Activated CD4-positive, alpha-beta T cell treated with anti-CD3 and anti-CD28 coated beads for 36 hours (primary cell): Measurements from ENCODE around the gene ATP5MG. TPM values are rescaled to one million over a fixed set of nuclear protein-coding genes. Genes with fewer than 3 reads are reported as not detected.
A peak's percentile ranks its signal among the peaks of the same experiment; 100 is the strongest.

Source experiments
- ATAC-seq: fragments of 200-7000 bp; cut with Tn5 transposase; one replicate; pipeline ENCODE4 v1.10.0; 2021; ENCODE audit warnings: mild to moderate bottlenecking, moderate library complexity
- CTCF ChIA-PET: fragments of 350-600 bp; sonication (Branson Sonifier 250); formaldehyde crosslinking; loops from one replicate; lab custom pipeline; 2021; ENCODE audit warnings: antibody characterized with exemption; lab: Charles Lee
- POLR2A ChIA-PET: fragments of 350-600 bp; sonication (Branson Sonifier 250); formaldehyde crosslinking; loops from one replicate; lab custom pipeline; 2021; ENCODE audit warnings: antibody characterized with exemption, inconsistent platforms; lab: Charles Lee
- DNase-seq: peaks from one replicate; pipeline ENCODE4 v3.0.0-alpha.2; 2020
- H3K27ac Mint-ChIP-seq: one replicate; pipeline ENCODE4 v1.8.0; 2021; ENCODE audit warnings: mixed read lengths
- H3K27me3 Mint-ChIP-seq: one replicate; pipeline ENCODE4 v1.8.0; 2021; ENCODE audit warnings: mixed read lengths
- H3K36me3 Mint-ChIP-seq: one replicate; pipeline ENCODE4 v1.8.0; 2021; ENCODE audit warnings: low read depth, mixed read lengths
- H3K4me1 Mint-ChIP-seq: one replicate; pipeline ENCODE4 v1.8.0; 2021; ENCODE audit warnings: mixed read lengths
- H3K4me3 Mint-ChIP-seq: one replicate; pipeline ENCODE4 v1.8.0; 2021; ENCODE audit warnings: mild to moderate bottlenecking, moderate library complexity, mixed read lengths
- H3K9me3 Mint-ChIP-seq: one replicate; pipeline ENCODE4 v1.8.0; 2021; ENCODE audit warnings: low read depth, mixed read lengths
- intact Hi-C, 2 experiments: fragments of 100-400 bp; cut with DNase I in 1 of 2; cut with micrococcal nuclease in 1 of 2; formaldehyde crosslinking; loops; one replicate each; pipeline versions ENCODE4 v1.14.2 to v1.15.1; 2022 to 2024; cut with DNase I, micrococcal nuclease
- total RNA-seq, 2 experiments: library from RNA; stranded (reverse); gene quantifications; one replicate each; pipeline ENCODE4 v1.2.3, GENCODE V29; 2021

Gene ATP5MG
- total RNA-seq, 2 experiments from 2014 or later = 136 to 229 TPM

GRCh38 chr11:118434123-118434552 is 32.7 kb downstream of the ATP5MG start:
- CTCF ChIA-PET = interaction anchor here (1.0 to 1.8 kb wide), 4 partner anchors 10 to 56 kb away, joined by 3 to 13 read pairs (median 6); no protein-coding TSS in a partner anchor
- no peak for DNase-seq

GRCh38 chr11:118434553-118435289 is 33.3 kb downstream of the ATP5MG start:
- Mint-ChIP-seq H3K4me3 (peak overlapping the region; percentile 94), H3K27me3 (no peaks in the 10 kb centered on the region), H3K36me3 (peaks cover 10% of the 10 kb centered on the region), H3K27ac (peak overlapping the region; percentile 91), H3K9me3 (no peaks in the 10 kb centered on the region), H3K4me1 (peaks cover 24% of the 10 kb centered on the region)
- intact Hi-C loops = loop anchor here (1.0 to 5.0 kb wide), 9 partner anchors 14 to 1202 kb away; partner anchors contain the start of genes BCL9L (in 2 of the 2), ATP5MG (in 1 of the 2), DDX6 (in 1 of the 2) and IL10RA (in 1 of the 2)
- ATAC-seq = peak; percentile 16
- ChIA-PET CTCF (interaction anchor here (0.6 to 1.8 kb wide), 11 partner anchors 9 to 236 kb away, joined by 3 to 13 read pairs (median 4); partner anchors contain the start of gene MPZL2), POLR2A (interaction anchor here (0.5 to 2.6 kb wide), 6 partner anchors 26 to 210 kb away, joined by 3 to 8 read pairs (median 4); partner anchors contain the start of genes ATP5MG, JAML and UBE4A)
- DNase-seq = peak; percentile 70

More at GRCh38 chr11:118434123-118434552, 32.7 kb downstream of the ATP5MG start:
- H3K9me3 Mint-ChIP-seq = no peaks in the 10 kb centered on the region
- H3K4me3 Mint-ChIP-seq = peak overlapping the region; percentile 94
- intact Hi-C loops = loop anchor here in 1 of 2 experiments (2.0 kb wide), 2 partner anchors 15 to 33 kb away; partner anchors contain the start of gene ATP5MG
- H3K27ac Mint-ChIP-seq = peak overlapping the region; percentile 91
- H3K36me3 Mint-ChIP-seq = peaks cover 6% of the 10 kb centered on the region
- POLR2A ChIA-PET = interaction anchor here (1.1 to 2.6 kb wide), 2 partner anchors 26 to 36 kb away, joined by 3 to 8 read pairs; no protein-coding TSS in a partner anchor
- ATAC-seq = no peak
- peaks cover 18% of the 10 kb centered on the region for H3K4me1 Mint-ChIP-seq
- H3K27me3 Mint-ChIP-seq = no peaks in the 10 kb centered on the region

- peaks cover 30% of the 10 kb centered on the region for H3K4me1 Mint-ChIP-seq
- H3K27ac Mint-ChIP-seq = peak overlapping the region; percentile 91
- DNase-seq = peak; percentile 79
- H3K9me3 Mint-ChIP-seq = no peaks in the 10 kb centered on the region
- POLR2A ChIA-PET = interaction anchor here (0.5 to 2.6 kb wide), 12 partner anchors 9 to 621 kb away, joined by 3 to 8 read pairs (median 4); partner anchors contain the start of genes ATP5MG, JAML and UBE4A
- peak; percentile 24 for ATAC-seq
- peaks cover 14% of the 10 kb centered on the region for H3K36me3 Mint-ChIP-seq
- no peaks in the 10 kb centered on the region for H3K27me3 Mint-ChIP-seq
- CTCF ChIA-PET = interaction anchor here (0.6 to 1.8 kb wide), 15 partner anchors 8 to 237 kb away, joined by 3 to 13 read pairs (median 3); partner anchors contain the start of gene MPZL2
- intact Hi-C loops = loop anchor here (1.0 to 5.0 kb wide), 9 partner anchors 13 to 1203 kb away; partner anchors contain the start of genes BCL9L (in 2 of the 2), ATP5MG (in 1 of the 2), DDX6 (in 1 of the 2) and IL10RA (in 1 of the 2)
- H3K4me3 Mint-ChIP-seq = peak overlapping the region; percentile 94
Measured at GRCh38 chr11:118435290-118435892, 34.0 kb downstream of the ATP5MG start.

- ChIA-PET CTCF (interaction anchor here (0.6 to 1.7 kb wide), 8 partner anchors 8 to 174 kb away, joined by 3 to 13 read pairs (median 3); no protein-coding TSS in a partner anchor), POLR2A (interaction anchor here (0.5 to 2.6 kb wide), 13 partner anchors 8 to 1442 kb away, joined by 3 to 8 read pairs (median 4); partner anchors contain the start of genes ATP5MG, JAML and UBE4A)
- H3K27me3 Mint-ChIP-seq = no peaks in the 10 kb centered on the region
- H3K27ac Mint-ChIP-seq = peak within 1 kb of the TSS; percentile 94
- H3K4me1 Mint-ChIP-seq = peaks cover 37% of the 10 kb centered on the region
- ATAC-seq (peak; percentile 41), DNase-seq (peak; percentile 96)
- H3K9me3 Mint-ChIP-seq = no peaks in the 10 kb centered on the region
- H3K36me3 Mint-ChIP-seq = peaks cover 19% of the 10 kb centered on the region
- peak within 1 kb of the TSS; percentile 94 for H3K4me3 Mint-ChIP-seq
- intact Hi-C loops = loop anchor here (1.0 to 5.0 kb wide), 14 partner anchors 13 to 1204 kb away; partner anchors contain the start of genes ATP5MG (in 2 of the 2), BCL9L (in 2 of the 2), ARCN1 (in 1 of the 2) and CENATAC (in 1 of the 2)
Measured at GRCh38 chr11:118435893-118436624, 34.7 kb downstream of the ATP5MG start, which contains the start of gene KMT2A. TSS of gene KMT2A (plus strand) at chr11:118436492. CDS start at chr11:118436513, 21 bp downstream.

- intact Hi-C loops = loop anchor here (1.0 to 5.0 kb wide), 13 partner anchors 35 to 1204 kb away; partner anchors contain the start of genes BCL9L (in 2 of the 2), ARCN1 (in 1 of the 2), ATP5MG (in 1 of the 2) and CD3E (in 1 of the 2)
- ATAC-seq = peak; percentile 10
- H3K27me3 Mint-ChIP-seq = no peaks in the 10 kb centered on the region
- peak overlapping the region; percentile 94 for H3K4me3 Mint-ChIP-seq
- no peaks in the 10 kb centered on the region for H3K9me3 Mint-ChIP-seq
- POLR2A ChIA-PET = interaction anchor here (0.5 to 2.6 kb wide), 7 partner anchors 11 to 1442 kb away, joined by 3 to 8 read pairs (median 4); partner anchors contain the start of gene ATP5MG
- CTCF ChIA-PET = interaction anchor here (1.7 kb wide), 1 partner anchor 12 kb away, joined by 9 read pairs; no protein-coding TSS in a partner anchor
- H3K4me1 Mint-ChIP-seq = peaks cover 44% of the 10 kb centered on the region
- DNase-seq = peak; percentile 74
- peak overlapping the region; percentile 94 for H3K27ac Mint-ChIP-seq
- peaks cover 23% of the 10 kb centered on the region for H3K36me3 Mint-ChIP-seq
Measured at GRCh38 chr11:118436639-118437207, 35.3 kb downstream of the ATP5MG start.

- Mint-ChIP-seq H3K4me1 (peaks cover 51% of the 10 kb centered on the region), H3K27me3 (no peaks in the 10 kb centered on the region), H3K27ac (peak overlapping the region; percentile 94), H3K9me3 (no peaks in the 10 kb centered on the region), H3K36me3 (peaks cover 28% of the 10 kb centered on the region), H3K4me3 (peak overlapping the region; percentile 94)
- ChIA-PET CTCF (interaction anchor here (0.7 kb wide), 1 partner anchor 19 kb away, joined by 3 read pairs; no protein-coding TSS in a partner anchor), POLR2A (interaction anchor here (0.6 to 1.9 kb wide), 2 partner anchors 10 to 51 kb away, joined by 3 to 8 read pairs; no protein-coding TSS in a partner anchor)
- intact Hi-C loops = loop anchor here (1.0 to 5.0 kb wide), 11 partner anchors 79 to 1205 kb away; partner anchors contain the start of genes BCL9L (in 2 of the 2), ARCN1 (in 1 of the 2), CD3E (in 1 of the 2) and CENATAC (in 1 of the 2)
- peak; percentile 76 for DNase-seq
- ATAC-seq = peak; percentile 9
Measured at GRCh38 chr11:118437208-118438125, 36.1 kb downstream of the ATP5MG start.

- H3K36me3 Mint-ChIP-seq = peaks cover 28% of the 10 kb centered on the region
- DNase-seq = peak; percentile 69
- H3K9me3 Mint-ChIP-seq = no peaks in the 10 kb centered on the region
- CTCF ChIA-PET = interaction anchor here (0.6 to 1.8 kb wide), 4 partner anchors 14 to 485 kb away, joined by 3 to 5 read pairs (median 4); no protein-coding TSS in a partner anchor
- H3K27ac Mint-ChIP-seq = peak overlapping the region; percentile 94
- POLR2A ChIA-PET = interaction anchor here (0.7 to 1.9 kb wide), 5 partner anchors 10 to 154 kb away, joined by 3 to 8 read pairs (median 4); no protein-coding TSS in a partner anchor
- intact Hi-C loops = loop anchor here (5.0 kb wide), 6 partner anchors 221 to 1206 kb away; partner anchors contain the start of genes BCL9L (in 2 of the 2), DDX6 (in 1 of the 2), IL10RA (in 1 of the 2) and PCSK7 (in 1 of the 2)
- peaks cover 61% of the 10 kb centered on the region for H3K4me1 Mint-ChIP-seq
- peak overlapping the region; percentile 94 for H3K4me3 Mint-ChIP-seq
- no peaks in the 10 kb centered on the region for H3K27me3 Mint-ChIP-seq
- peak; percentile 23 for ATAC-seq
Measured at GRCh38 chr11:118438314-118438931, 37.0 kb downstream of the ATP5MG start.

- ChIA-PET CTCF (interaction anchor here (0.6 to 1.8 kb wide), 8 partner anchors 8 to 241 kb away, joined by 3 to 13 read pairs (median 3); no protein-coding TSS in a partner anchor), POLR2A (interaction anchor here (0.6 to 1.5 kb wide), 5 partner anchors 36 to 480 kb away, joined by 3 to 5 read pairs (median 4); no protein-coding TSS in a partner anchor)
- H3K4me3 Mint-ChIP-seq = peak overlapping the region; percentile 94
- peaks cover 32% of the 10 kb centered on the region for H3K36me3 Mint-ChIP-seq
- ATAC-seq (peak; percentile 4), DNase-seq (no peak)
- peak overlapping the region; percentile 68 for H3K27ac Mint-ChIP-seq
- peaks cover 63% of the 10 kb centered on the region for H3K4me1 Mint-ChIP-seq
- intact Hi-C loops = loop anchor here (1.0 to 10.0 kb wide), 11 partner anchors 9 to 1412 kb away; partner anchors contain the start of genes BCL9L (in 2 of the 2), DDX6 (in 1 of the 2), IL10RA (in 1 of the 2) and PCSK7 (in 1 of the 2)
- no peaks in the 10 kb centered on the region for H3K27me3 Mint-ChIP-seq
- no peaks in the 10 kb centered on the region for H3K9me3 Mint-ChIP-seq
Measured at GRCh38 chr11:118439646-118440045, 38.2 kb downstream of the ATP5MG start.
